HEK293 (cell line): ENCODE results near the gene TBC1D4.

Experiments used
- CTCF ChIA-PET: fragments of 350-600 bp; formaldehyde crosslinking; extraction: SDS; loops from one replicate; lab custom pipeline; 2021; ENCODE audit warnings: antibody characterized with exemption; lab: Yijun Ruan, JAX
- POLR2A ChIA-PET: fragments of 300-600 bp; formaldehyde crosslinking; extraction: SDS; loops from one replicate; lab custom pipeline; 2020; ENCODE audit warnings: antibody characterized with exemption, inconsistent platforms; lab: Yijun Ruan, JAX
- H3K27ac ChIP-seq: fragments of 200-500 bp; sonication (Bioruptor generic); 2 replicates; pipeline ENCODE4 v1.5.1; 2014; ENCODE audit warnings: low read depth, low read length, control low read depth, inconsistent platforms; ENCODE audit errors: extremely low read depth
- H3K36me3 ChIP-seq, 2 experiments: fragments of 200-500 bp in 1 of 2; sonication (Bioruptor generic) in 1 of 2; 1 replicate in 1 of 2; 2 replicates in 1 of 2; pipeline ENCODE4 v1.5.1; 2014 to 2017; ENCODE audit warnings: inconsistent platforms in 2 of 2, low read length in 2 of 2; ENCODE audit not compliant: control insufficient read depth in 2 of 2, insufficient read depth in 1 of 2
- H3K4me1 ChIP-seq: fragments of 200-500 bp; sonication (Bioruptor generic); 2 replicates; pipeline ENCODE4 v1.5.1; 2014; ENCODE audit warnings: mild to moderate bottlenecking, low read length, inconsistent platforms; ENCODE audit not compliant: control insufficient read depth, insufficient read depth
- H3K4me3 ChIP-seq: 2 replicates; pipeline ENCODE4 v1.5.1; 2011; ENCODE audit warnings: low read depth, mild to moderate bottlenecking, control low read depth, low read length, moderate library complexity
- H3K9me3 ChIP-seq: fragments of 200-500 bp; sonication (Bioruptor generic); 2 replicates; pipeline ENCODE4 v1.5.1; 2014; ENCODE audit warnings: low read depth, low read length, inconsistent platforms; ENCODE audit not compliant: control insufficient read depth, insufficient read depth
- RBAK ChIP-seq: fragments of 450-650 bp; formaldehyde crosslinking; IDR thresholded peaks from 2 replicates; pipeline ENCODE4 v1.5.1; 2016; ENCODE audit warnings: missing biosample characterization, missing genetic modification characterization
- SALL2 ChIP-seq: fragments of 450-650 bp; formaldehyde crosslinking; IDR thresholded peaks from 2 replicates; pipeline ENCODE4 v1.5.0; 2017; ENCODE audit warnings: missing biosample characterization, mild to moderate bottlenecking, missing genetic modification characterization, borderline replicate concordance
- WT1 ChIP-seq: fragments of 450-650 bp; formaldehyde crosslinking; IDR thresholded peaks from 2 replicates; pipeline ENCODE4 v1.5.1; 2016; ENCODE audit warnings: missing biosample characterization, missing genetic modification characterization
- ZBTB7A ChIP-seq: fragments of 450-650 bp; formaldehyde crosslinking; IDR thresholded peaks from 2 replicates; pipeline ENCODE4 v1.5.1; 2016; ENCODE audit warnings: low read depth, missing biosample characterization, missing genetic modification characterization
- ZBTB8A ChIP-seq: fragments of 450-650 bp; formaldehyde crosslinking; IDR thresholded peaks from 2 replicates; pipeline ENCODE4 v1.5.1; 2016; ENCODE audit warnings: missing biosample characterization, missing genetic modification characterization
- ZNF10 ChIP-seq: fragments of 450-650 bp; formaldehyde crosslinking; IDR thresholded peaks from 2 replicates; pipeline ENCODE4 v1.5.1; 2017; ENCODE audit warnings: missing biosample characterization, missing genetic modification characterization
- ZNF202 ChIP-seq: fragments of 450-650 bp; formaldehyde crosslinking; IDR thresholded peaks from 2 replicates; pipeline ENCODE4 v1.5.1; 2016; ENCODE audit warnings: missing biosample characterization, missing genetic modification characterization, borderline replicate concordance
- ZNF266 ChIP-seq: fragments of 450-650 bp; formaldehyde crosslinking; IDR thresholded peaks from 2 replicates; pipeline ENCODE4 v1.5.1; 2016; ENCODE audit warnings: missing biosample characterization, missing genetic modification characterization, low read depth
- ZNF292 ChIP-seq: fragments of 450-650 bp; formaldehyde crosslinking; IDR thresholded peaks from 2 replicates; pipeline ENCODE4 v1.5.1; 2016; ENCODE audit warnings: low read depth, missing biosample characterization, missing genetic modification characterization, borderline replicate concordance
- ZNF335 ChIP-seq: fragments of 450-650 bp; formaldehyde crosslinking; conservative IDR thresholded peaks from 2 replicates; pipeline ENCODE4 v1.5.1; 2016; ENCODE audit warnings: missing biosample characterization, missing genetic modification characterization
- ZNF510 ChIP-seq: fragments of 450-650 bp; formaldehyde crosslinking; IDR thresholded peaks from 2 replicates; pipeline ENCODE4 v1.5.1; 2018; ENCODE audit warnings: mild to moderate bottlenecking, missing genetic modification characterization, missing biosample characterization; ENCODE audit not compliant: insufficient replicate concordance
- ZNF624 ChIP-seq: fragments of 450-650 bp; formaldehyde crosslinking; IDR thresholded peaks from 2 replicates; pipeline ENCODE4 v1.5.1; 2017; ENCODE audit warnings: missing biosample characterization, missing genetic modification characterization
- ZNF658 ChIP-seq: fragments of 450-650 bp; formaldehyde crosslinking; IDR thresholded peaks from 2 replicates; pipeline ENCODE4; 2016; ENCODE audit warnings: missing biosample characterization, missing genetic modification characterization
- ZNF670 ChIP-seq: fragments of 450-650 bp; formaldehyde crosslinking; IDR thresholded peaks from 2 replicates; pipeline ENCODE4 v1.5.1; 2016; ENCODE audit warnings: missing biosample characterization, missing genetic modification characterization, low read depth
- ZNF768 ChIP-seq: fragments of 450-650 bp; formaldehyde crosslinking; IDR thresholded peaks from 2 replicates; pipeline ENCODE4 v1.5.1; 2018; ENCODE audit warnings: missing biosample characterization, mild to moderate bottlenecking, missing genetic modification characterization
- ZNF830 ChIP-seq: fragments of 450-650 bp; IDR thresholded peaks from 2 replicates; pipeline ENCODE4 v1.5.0; 2018; ENCODE audit warnings: missing biosample characterization, missing genetic modification characterization, low read depth, mild to moderate bottlenecking, moderate library complexity
- ZSCAN16 ChIP-seq: fragments of 450-650 bp; formaldehyde crosslinking; IDR thresholded peaks from 2 replicates; pipeline ENCODE4 v1.5.1; 2016; ENCODE audit warnings: missing biosample characterization, missing genetic modification characterization
- ZSCAN23 ChIP-seq: fragments of 450-650 bp; formaldehyde crosslinking; IDR thresholded peaks from 2 replicates; pipeline ENCODE4 v1.5.1; 2016; ENCODE audit warnings: missing biosample characterization, missing genetic modification characterization
- ZSCAN30 ChIP-seq: fragments of 450-650 bp; IDR thresholded peaks from 2 replicates; pipeline ENCODE4 v1.5.1; 2018; ENCODE audit warnings: missing biosample characterization, mild to moderate bottlenecking, missing genetic modification characterization, moderate library complexity
- TF ChIP-seq, protein P1 (sequence below): fragments of 450-650 bp; formaldehyde crosslinking; IDR thresholded peaks from 2 replicates; pipeline ENCODE4 v1.5.1; 2016; ENCODE audit warnings: missing biosample characterization, missing genetic modification characterization
- TF ChIP-seq, protein P2 (sequence below): fragments of 450-650 bp; formaldehyde crosslinking; IDR thresholded peaks from 2 replicates; pipeline ENCODE4 v1.5.1; 2016; ENCODE audit warnings: missing biosample characterization, missing genetic modification characterization
- TF ChIP-seq, protein P3 (sequence below): fragments of 450-650 bp; formaldehyde crosslinking; IDR thresholded peaks from 2 replicates; pipeline ENCODE4 v1.5.1; 2016; ENCODE audit warnings: missing biosample characterization, missing genetic modification characterization

Gene TBC1D4

GRCh38 chr13:75494491-75494890 is 12.5 kb upstream of the TBC1D4 start:
- H3K4me3 ChIP-seq, result no peak overlapping the region
- no peaks in the 10 kb centered on the region for H3K4me1 ChIP-seq
- H3K9me3 ChIP-seq, result no peaks in the 10 kb centered on the region
- TF ChIP-seq ZNF202 (tag by site-specific recombination) (no peak), ZNF830 (tag by site-specific recombination) (no peak), ZNF10 (tag by site-specific recombination) (no peak), ZSCAN16 (no peak), ZBTB7A (no peak), ZNF670 (tag by site-specific recombination) (no peak), RBAK (no peak), ZNF510 (tag by site-specific recombination) (no peak), ZNF335 (tag by site-specific recombination) (no peak), ZNF292 (tag by site-specific recombination) (no peak)
- TF ChIP-seq, protein P1, sequence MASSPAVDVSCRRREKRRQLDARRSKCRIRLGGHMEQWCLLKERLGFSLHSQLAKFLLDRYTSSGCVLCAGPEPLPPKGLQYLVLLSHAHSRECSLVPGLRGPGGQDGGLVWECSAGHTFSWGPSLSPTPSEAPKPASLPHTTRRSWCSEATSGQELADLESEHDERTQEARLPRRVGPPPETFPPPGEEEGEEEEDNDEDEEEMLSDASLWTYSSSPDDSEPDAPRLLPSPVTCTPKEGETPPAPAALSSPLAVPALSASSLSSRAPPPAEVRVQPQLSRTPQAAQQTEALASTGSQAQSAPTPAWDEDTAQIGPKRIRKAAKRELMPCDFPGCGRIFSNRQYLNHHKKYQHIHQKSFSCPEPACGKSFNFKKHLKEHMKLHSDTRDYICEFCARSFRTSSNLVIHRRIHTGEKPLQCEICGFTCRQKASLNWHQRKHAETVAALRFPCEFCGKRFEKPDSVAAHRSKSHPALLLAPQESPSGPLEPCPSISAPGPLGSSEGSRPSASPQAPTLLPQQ (tag by site-specific recombination), result no peak
- CTCF ChIA-PET, result interaction anchor here (0.6 to 1.3 kb wide), 2 partner anchors 12 to 67 kb away, joined by 3 to 7 read pairs; partner anchors contain the start of gene TBC1D4
- H3K36me3 ChIP-seq, result no peaks in the 10 kb centered on the region
- no peak overlapping the region for H3K27ac ChIP-seq
- POLR2A ChIA-PET, result no interaction called here

DNA sequence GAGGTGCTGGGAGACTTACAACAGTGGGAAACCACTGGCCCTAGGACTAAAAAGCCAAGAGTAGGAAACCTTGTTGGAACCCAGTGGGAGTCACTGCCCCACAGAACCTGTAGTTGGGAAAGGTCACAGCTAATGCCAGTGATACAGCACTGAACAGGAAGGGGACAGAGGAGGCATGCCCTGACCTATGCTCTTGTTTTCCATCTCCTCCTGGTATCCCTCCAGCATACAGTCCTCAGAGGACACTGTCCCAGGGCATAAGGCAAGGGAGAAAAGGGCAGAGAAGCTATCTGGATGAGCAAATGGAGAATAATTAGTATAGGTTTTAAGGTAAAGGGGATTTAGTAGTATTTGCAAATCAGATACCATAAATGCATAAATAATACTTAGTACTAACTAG is 11.2 kb upstream of the TBC1D4 start:
- Histone ChIP-seq H3K4me3 (no peak overlapping the region), H3K9me3 (no peaks in the 10 kb centered on the region), H3K4me1 (no peaks in the 10 kb centered on the region), H3K36me3 (no peaks in the 10 kb centered on the region), H3K27ac (no peak overlapping the region)
- TF ChIP-seq WT1 (no peak), ZNF266 (tag by site-specific recombination) (no peak), ZNF658 (tag by site-specific recombination) (no peak), ZSCAN30 (tag by site-specific recombination) (no peak), ZNF624 (tag by site-specific recombination) (no peak), SALL2 (tag by site-specific recombination) (no peak), ZBTB8A (tag by site-specific recombination) (no peak), ZSCAN23 (no peak), ZNF768 (tag by site-specific recombination) (no peak), ZNF510 (tag by site-specific recombination) (no peak)
- TF ChIP-seq, protein P2, sequence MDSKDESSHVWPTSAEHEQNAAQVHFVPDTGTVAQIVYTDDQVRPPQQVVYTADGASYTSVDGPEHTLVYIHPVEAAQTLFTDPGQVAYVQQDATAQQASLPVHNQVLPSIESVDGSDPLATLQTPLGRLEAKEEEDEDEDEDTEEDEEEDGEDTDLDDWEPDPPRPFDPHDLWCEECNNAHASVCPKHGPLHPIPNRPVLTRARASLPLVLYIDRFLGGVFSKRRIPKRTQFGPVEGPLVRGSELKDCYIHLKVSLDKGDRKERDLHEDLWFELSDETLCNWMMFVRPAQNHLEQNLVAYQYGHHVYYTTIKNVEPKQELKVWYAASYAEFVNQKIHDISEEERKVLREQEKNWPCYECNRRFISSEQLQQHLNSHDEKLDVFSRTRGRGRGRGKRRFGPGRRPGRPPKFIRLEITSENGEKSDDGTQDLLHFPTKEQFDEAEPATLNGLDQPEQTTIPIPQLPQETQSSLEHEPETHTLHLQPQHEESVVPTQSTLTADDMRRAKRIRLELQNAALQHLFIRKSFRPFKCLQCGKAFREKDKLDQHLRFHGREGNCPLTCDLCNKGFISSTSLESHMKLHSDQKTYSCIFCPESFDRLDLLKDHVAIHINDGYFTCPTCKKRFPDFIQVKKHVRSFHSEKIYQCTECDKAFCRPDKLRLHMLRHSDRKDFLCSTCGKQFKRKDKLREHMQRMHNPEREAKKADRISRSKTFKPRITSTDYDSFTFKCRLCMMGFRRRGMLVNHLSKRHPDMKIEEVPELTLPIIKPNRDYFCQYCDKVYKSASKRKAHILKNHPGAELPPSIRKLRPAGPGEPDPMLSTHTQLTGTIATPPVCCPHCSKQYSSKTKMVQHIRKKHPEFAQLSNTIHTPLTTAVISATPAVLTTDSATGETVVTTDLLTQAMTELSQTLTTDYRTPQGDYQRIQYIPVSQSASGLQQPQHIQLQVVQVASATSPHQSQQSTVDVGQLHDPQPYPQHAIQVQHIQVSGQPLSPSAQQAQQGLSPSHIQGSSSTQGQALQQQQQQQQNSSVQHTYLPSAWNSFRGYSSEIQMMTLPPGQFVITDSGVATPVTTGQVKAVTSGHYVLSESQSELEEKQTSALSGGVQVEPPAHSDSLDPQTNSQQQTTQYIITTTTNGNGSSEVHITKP (tag by site-specific recombination), result no peak
- TF ChIP-seq, protein P3, sequence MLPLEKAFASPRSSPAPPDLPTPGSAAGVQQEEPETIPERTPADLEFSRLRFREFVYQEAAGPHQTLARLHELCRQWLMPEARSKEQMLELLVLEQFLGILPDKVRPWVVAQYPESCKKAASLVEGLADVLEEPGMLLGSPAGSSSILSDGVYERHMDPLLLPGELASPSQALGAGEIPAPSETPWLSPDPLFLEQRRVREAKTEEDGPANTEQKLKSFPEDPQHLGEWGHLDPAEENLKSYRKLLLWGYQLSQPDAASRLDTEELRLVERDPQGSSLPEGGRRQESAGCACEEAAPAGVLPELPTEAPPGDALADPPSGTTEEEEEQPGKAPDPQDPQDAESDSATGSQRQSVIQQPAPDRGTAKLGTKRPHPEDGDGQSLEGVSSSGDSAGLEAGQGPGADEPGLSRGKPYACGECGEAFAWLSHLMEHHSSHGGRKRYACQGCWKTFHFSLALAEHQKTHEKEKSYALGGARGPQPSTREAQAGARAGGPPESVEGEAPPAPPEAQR (tag by site-specific recombination), result no peak
- CTCF ChIA-PET, result no interaction called here
- POLR2A ChIA-PET, result interaction anchor here (0.6 kb wide), 1 partner anchor 40 kb away, joined by 5 read pairs; no protein-coding TSS in a partner anchor
